PFSK-1 (cell line): ENCODE data around the gene FAM161B.

Experiments
- POLR2AphosphoS5 ChIP-seq: IDR thresholded peaks from 2 replicates; pipeline ENCODE4 v1.6.1; 2012; ENCODE audit warnings: low read depth, mild to moderate bottlenecking, control low read depth, low read length, moderate library complexity
- SIN3A ChIP-seq: IDR thresholded peaks from 2 replicates; pipeline ENCODE4 v1.6.1; 2012; ENCODE audit warnings: mild to moderate bottlenecking, low read length, moderate library complexity, borderline replicate concordance; ENCODE audit not compliant: insufficient read depth
- TAF1 ChIP-seq: IDR thresholded peaks from 2 replicates; pipeline ENCODE4 v1.6.1; 2012; ENCODE audit warnings: low read length, control low read depth, borderline replicate concordance; ENCODE audit not compliant: insufficient read depth
- TF ChIP-seq, protein P1 (sequence below), 2 experiments: IDR thresholded peaks; 2 replicates each; pipeline versions ENCODE4 v1.6.1 to v1.8.0; 2011 to 2012; ENCODE audit warnings: low read depth in 2 of 2, low read length in 2 of 2, control low read depth in 1 of 2, inconsistent platforms in 1 of 2, mild to moderate bottlenecking in 1 of 2, moderate library complexity in 1 of 2; ENCODE audit not compliant: insufficient read depth in 1 of 2

DNA sequence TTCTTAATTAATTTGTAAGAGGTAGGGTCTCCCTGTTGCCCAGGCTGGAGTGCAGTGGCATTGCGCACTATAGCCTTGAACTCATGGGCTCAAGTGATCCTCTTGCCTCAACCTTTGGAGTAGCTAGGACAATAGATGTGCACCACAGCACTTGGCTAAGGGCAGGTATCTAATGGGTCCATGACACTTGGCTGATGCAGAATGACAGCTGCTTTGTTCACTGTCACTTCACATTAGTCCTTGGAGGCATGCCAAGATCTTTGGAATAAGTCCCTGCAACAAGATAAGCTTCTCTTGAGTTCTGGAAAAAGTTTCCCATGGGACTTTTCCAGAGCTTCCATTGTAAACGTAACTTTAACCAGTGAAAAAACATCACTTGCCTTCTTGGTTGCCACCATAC, 23.6 kb upstream of the FAM161B start:
- TF ChIP-seq, protein P1, sequence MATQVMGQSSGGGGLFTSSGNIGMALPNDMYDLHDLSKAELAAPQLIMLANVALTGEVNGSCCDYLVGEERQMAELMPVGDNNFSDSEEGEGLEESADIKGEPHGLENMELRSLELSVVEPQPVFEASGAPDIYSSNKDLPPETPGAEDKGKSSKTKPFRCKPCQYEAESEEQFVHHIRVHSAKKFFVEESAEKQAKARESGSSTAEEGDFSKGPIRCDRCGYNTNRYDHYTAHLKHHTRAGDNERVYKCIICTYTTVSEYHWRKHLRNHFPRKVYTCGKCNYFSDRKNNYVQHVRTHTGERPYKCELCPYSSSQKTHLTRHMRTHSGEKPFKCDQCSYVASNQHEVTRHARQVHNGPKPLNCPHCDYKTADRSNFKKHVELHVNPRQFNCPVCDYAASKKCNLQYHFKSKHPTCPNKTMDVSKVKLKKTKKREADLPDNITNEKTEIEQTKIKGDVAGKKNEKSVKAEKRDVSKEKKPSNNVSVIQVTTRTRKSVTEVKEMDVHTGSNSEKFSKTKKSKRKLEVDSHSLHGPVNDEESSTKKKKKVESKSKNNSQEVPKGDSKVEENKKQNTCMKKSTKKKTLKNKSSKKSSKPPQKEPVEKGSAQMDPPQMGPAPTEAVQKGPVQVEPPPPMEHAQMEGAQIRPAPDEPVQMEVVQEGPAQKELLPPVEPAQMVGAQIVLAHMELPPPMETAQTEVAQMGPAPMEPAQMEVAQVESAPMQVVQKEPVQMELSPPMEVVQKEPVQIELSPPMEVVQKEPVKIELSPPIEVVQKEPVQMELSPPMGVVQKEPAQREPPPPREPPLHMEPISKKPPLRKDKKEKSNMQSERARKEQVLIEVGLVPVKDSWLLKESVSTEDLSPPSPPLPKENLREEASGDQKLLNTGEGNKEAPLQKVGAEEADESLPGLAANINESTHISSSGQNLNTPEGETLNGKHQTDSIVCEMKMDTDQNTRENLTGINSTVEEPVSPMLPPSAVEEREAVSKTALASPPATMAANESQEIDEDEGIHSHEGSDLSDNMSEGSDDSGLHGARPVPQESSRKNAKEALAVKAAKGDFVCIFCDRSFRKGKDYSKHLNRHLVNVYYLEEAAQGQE (IDR thresholded peaks at IDR 0.05; ENCODE audit: insufficient read depth in 1 of 2, low read depth in 2 of 2, low read length in 2 of 2), result no peak
- TF ChIP-seq POLR2AphosphoS5, result no peak
- TF ChIP-seq SIN3A, result no peak
- TF ChIP-seq TAF1, result no peak
